Fibroblast of the aortic adventitia (primary cell): ENCODE results near the gene MTCH1. TPM values are rescaled to one million over a fixed set of nuclear protein-coding genes. Genes with fewer than 3 reads are reported as not detected.

ENCODE experiments used
- DNase-seq: peaks from one replicate; pipeline ENCODE4 v3.0.0-alpha.2; 2010; ENCODE audit warnings: low read depth
- H3K4me3 ChIP-seq: 2 replicates; pipeline ENCODE4 v1.5.1; 2011; ENCODE audit warnings: low read depth, mild to moderate bottlenecking, control low read depth, low read length, moderate library complexity
- total RNA-seq: library from RNA; depleted of rRNA; stranded (reverse); fragments of >200 nt; gene quantifications from 2 replicates; pipeline ENCODE4 v1.2.3, GENCODE V29; 2012; ENCODE audit warnings: low replicate concordance
- TF ChIP-seq, protein P1 (sequence below): IDR thresholded peaks from 2 replicates; pipeline ENCODE4 v1.5.1; 2011; ENCODE audit warnings: mild to moderate bottlenecking, low read length, control low read depth, inconsistent platforms; ENCODE audit not compliant: insufficient read depth

Gene MTCH1
- total RNA-seq, 1 donor = 160 TPM

GRCh38 chr6:37017606-37018197 is 31.7 kb upstream of the MTCH1 start:
- no peak for DNase-seq
- no peak overlapping the region for H3K4me3 ChIP-seq
- TF ChIP-seq, protein P1, sequence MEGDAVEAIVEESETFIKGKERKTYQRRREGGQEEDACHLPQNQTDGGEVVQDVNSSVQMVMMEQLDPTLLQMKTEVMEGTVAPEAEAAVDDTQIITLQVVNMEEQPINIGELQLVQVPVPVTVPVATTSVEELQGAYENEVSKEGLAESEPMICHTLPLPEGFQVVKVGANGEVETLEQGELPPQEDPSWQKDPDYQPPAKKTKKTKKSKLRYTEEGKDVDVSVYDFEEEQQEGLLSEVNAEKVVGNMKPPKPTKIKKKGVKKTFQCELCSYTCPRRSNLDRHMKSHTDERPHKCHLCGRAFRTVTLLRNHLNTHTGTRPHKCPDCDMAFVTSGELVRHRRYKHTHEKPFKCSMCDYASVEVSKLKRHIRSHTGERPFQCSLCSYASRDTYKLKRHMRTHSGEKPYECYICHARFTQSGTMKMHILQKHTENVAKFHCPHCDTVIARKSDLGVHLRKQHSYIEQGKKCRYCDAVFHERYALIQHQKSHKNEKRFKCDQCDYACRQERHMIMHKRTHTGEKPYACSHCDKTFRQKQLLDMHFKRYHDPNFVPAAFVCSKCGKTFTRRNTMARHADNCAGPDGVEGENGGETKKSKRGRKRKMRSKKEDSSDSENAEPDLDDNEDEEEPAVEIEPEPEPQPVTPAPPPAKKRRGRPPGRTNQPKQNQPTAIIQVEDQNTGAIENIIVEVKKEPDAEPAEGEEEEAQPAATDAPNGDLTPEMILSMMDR = no peak

DNA sequence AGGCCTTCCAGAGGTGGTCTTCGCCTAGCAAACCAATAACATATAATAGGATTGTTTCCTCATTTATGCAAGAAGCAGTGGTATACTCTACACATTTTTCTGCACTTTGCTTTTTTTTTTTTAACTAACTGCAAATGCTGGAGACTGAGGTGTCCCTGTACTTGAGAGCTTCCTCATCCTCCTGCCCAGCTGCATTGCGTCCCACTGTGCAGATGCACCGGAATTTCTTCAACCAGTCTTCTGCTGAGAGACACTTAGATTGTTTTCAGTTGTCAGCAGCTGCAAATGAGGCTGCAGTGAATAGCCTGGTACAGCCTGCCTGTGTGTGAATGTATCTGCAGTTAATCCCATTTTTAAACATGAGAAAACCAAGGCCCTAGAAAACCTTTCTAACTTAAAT is 31.0 kb upstream of the MTCH1 start:
- no peak overlapping the region for H3K4me3 ChIP-seq
- TF ChIP-seq, protein P1 = no peak
- no peak for DNase-seq

- no peak overlapping the region for H3K4me3 ChIP-seq
- TF ChIP-seq, protein P1 = no peak
- DNase-seq = no peak
Observed at GRCh38 chr6:37015532-37015931, 29.5 kb upstream of the MTCH1 start.

DNA sequence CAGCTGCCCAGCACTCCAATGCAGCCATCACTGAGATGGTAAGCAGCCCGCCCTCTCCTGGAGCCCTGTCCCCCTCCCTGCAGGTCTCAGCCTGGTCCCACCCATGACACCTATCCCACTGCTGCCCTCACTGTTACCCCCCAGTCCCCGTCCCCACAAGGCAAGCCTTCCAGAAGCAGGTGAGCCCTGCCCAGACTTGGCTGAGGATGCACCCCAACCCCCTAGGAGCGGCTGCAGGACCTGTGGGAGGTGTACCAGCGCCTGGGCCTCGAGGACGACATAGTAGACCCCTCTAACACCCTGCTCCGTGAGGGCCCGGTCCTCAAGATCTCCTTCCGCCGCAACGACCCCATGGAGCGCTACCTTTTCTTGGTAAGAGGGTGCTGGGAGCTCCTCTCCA is 28.7 kb upstream of the MTCH1 start:
- H3K4me3 ChIP-seq = no peak overlapping the region
- no peak for DNase-seq
- TF ChIP-seq, protein P1 = no peak

DNA sequence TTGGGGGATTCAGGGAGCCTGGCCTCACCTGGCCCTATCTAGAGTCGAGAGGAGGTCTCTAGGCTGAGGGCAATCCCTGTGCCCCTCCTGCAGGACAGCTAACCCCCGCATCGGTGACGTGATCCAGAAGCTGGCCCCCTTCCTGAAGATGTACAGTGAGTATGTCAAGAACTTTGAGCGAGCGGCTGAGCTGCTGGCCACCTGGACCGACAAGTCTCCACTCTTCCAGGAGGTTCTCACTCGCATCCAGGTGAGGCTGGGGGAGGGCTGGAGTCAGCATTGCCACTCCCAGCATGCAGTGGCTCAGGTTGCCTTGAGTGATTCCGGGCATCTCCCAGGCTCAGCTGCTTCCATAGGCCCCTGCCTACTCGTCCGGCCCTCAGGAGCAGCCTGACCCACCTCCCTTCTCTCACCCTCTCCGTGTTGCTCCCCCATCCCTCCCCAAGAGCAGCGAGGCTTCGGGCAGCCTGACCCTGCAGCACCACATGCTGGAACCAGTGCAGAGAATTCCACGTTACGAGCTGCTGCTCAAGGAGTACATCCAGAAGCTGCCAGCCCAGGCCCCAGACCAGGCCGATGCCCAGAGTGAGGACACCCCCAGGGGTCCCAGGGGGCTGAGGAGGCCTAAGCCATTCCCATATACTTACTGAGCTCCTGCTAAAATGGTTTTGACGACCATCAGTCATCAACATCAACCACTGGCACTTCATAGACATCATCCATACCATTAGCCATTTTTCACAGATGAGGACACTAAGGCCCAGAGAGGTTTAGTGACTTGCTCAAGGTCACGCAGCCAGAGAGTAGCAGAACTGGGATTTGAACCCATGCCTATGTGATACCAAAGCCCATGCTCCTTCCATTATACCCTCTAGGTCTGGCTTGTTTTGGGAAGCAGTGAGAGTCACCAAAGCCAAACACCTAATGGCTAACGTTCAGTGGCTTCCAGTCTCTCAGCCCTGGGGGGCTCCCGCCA is 27.8 kb upstream of the MTCH1 start:
- no peak overlapping the region for H3K4me3 ChIP-seq
- TF ChIP-seq, protein P1 = no peak
- no peak for DNase-seq

DNA sequence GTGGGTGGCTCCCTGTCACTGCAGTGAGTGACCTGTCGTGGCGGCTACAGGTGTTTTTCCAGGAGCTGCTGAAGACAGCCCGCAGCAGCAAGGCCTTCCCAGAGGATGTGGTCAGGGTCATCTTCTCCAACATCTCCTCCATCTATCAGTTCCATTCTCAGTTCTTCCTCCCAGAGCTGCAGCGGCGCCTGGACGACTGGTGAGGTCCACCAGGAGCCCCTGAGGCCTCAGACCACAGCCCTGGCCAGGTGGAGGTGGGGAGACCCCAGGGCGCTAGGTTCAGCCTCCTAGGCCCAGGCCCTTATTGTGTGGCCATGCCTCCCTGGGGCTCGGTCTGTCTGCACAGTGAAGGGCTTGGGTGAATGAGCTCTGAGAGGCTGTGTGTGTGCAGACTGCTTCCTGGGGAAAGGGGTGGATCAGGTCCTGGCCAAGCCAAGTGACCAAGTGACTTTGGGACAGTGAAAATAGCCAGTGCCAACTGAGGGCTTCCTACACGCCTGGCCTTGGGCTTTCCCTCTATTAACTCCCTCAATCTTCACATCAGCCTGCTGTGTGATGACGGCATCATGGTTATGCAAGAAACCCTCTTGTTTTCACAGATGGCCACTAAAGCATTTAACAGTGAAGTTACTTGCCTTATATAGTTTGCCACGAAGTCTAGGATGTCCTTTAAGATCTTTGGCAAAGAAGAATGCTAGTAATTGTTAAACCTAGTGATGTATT is 25.8 kb upstream of the MTCH1 start:
- peak; percentile 47 for DNase-seq
- TF ChIP-seq, protein P1 = no peak
- no peak overlapping the region for H3K4me3 ChIP-seq
